Transverse colon (tissue), 4 donors: Measurements from ENCODE around the gene MMP1. TPM values are rescaled to one million over a fixed set of nuclear protein-coding genes. Genes with fewer than 3 reads are reported as not detected.

ENCODE experiments used
- DNase-seq: peaks from one replicate; pipeline ENCODE4 v3.0.0-alpha.2; 2019
- H3K27ac ChIP-seq, 4 donors: fragments of 200-600 bp; sonication (generic); 2 replicates each; pipeline ENCODE4 v1.5.1; 2016 to 2018; ENCODE audit warnings: inconsistent platforms in 4 of 4
- H3K27me3 ChIP-seq: fragments of 200-600 bp; sonication (generic); 2 replicates; pipeline ENCODE4 v1.5.1; 2017; ENCODE audit warnings: inconsistent platforms
- H3K36me3 ChIP-seq, 4 donors: fragments of 200-600 bp; sonication (generic); 2 replicates each; pipeline ENCODE4 v1.5.1; 2017 to 2019; ENCODE audit warnings: inconsistent platforms in 4 of 4
- H3K4me1 ChIP-seq, 4 donors: fragments of 200-600 bp; sonication (generic); 2 replicates each; pipeline ENCODE4 v1.5.1; 2017 to 2020; ENCODE audit warnings: inconsistent platforms in 4 of 4
- H3K4me3 ChIP-seq, 4 donors: fragments of 200-600 bp; sonication (generic); 1 replicate in 1 of 4; 2 replicates in 3 of 4; pipeline versions ENCODE4 v1.5.1 to v1.6.1; 2017 to 2019; ENCODE audit warnings: inconsistent platforms in 4 of 4
- H3K9me3 ChIP-seq, 2 donors: fragments of 200-600 bp; sonication (generic); 2 replicates each; pipeline ENCODE4 v1.5.1; 2017 to 2019; ENCODE audit warnings: inconsistent platforms in 2 of 2
- CTCF ChIP-seq, 5 experiments: fragments of 200-600 bp in 3 of 5; fragments of 450-650 bp in 2 of 5; sonication (generic) in 3 of 5; IDR thresholded peaks; 1 replicate in 2 of 5; 2 replicates in 3 of 5; pipeline ENCODE4 v1.5.1; 2016 to 2017; ENCODE audit warnings: antibody characterized with exemption in 5 of 5, inconsistent platforms in 3 of 5, mild to moderate bottlenecking in 2 of 5, moderate library complexity in 1 of 5
- EP300 ChIP-seq: sonication (generic); formaldehyde crosslinking; IDR thresholded peaks from one replicate; pipeline ENCODE4 v1.6.1; 2017; ENCODE audit warnings: antibody characterized with exemption, low read depth
- POLR2A ChIP-seq: fragments of 450-650 bp; IDR thresholded peaks from one replicate; pipeline ENCODE4 v1.6.1; 2016; ENCODE audit warnings: antibody characterized with exemption, mild to moderate bottlenecking, moderate library complexity
- POLR2AphosphoS5 ChIP-seq, 3 donors: sonication (generic); formaldehyde crosslinking; IDR thresholded peaks; one replicate each; pipeline ENCODE4 v1.6.1; 2016; ENCODE audit warnings: antibody characterized with exemption in 3 of 3
- WGBS, 2 donors: methylation state at CpG; one replicate each; pipeline ENCODE4 v1.1.5; 2018; ENCODE audit warnings: low coverage in 1 of 2; 5-methylcytosine and 5-hydroxymethylcytosine counted together
- in situ Hi-C, 4 donors: fragments of 200-750 bp; cut with MboI; loops; one replicate each; pipeline versions ENCODE4 v1.15.0 to v1.15.1; 2017; ENCODE audit warnings: low sequenced_read_pairs in 3 of 4, low pct_ligation_motif_present in 1 of 4, low pct_unique_long_range_greater_than_20kb in 1 of 4
- intact Hi-C: fragments of 100-400 bp; cut with DNase I; formaldehyde crosslinking; loops from one replicate; pipeline ENCODE4 v1.15.1; 2023; ENCODE audit warnings: low total_unique reads
- total RNA-seq, 4 donors: library from RNA; depleted of rRNA; stranded (reverse); fragments of >200 nt; gene quantifications; one replicate each; pipeline ENCODE4 v1.1.0, GENCODE V29; 2016

MMP1 gene
- total RNA-seq, 4 donors from 2014 or later = 0.48 TPM; not detected in 3

GRCh38 chr11:102783720-102784119 is 14.2 kb downstream of the MMP1 start:
- Histone ChIP-seq H3K9me3 (no peaks in the 10 kb centered on the region), H3K27ac (no peak overlapping the region), H3K27me3 (no peaks in the 10 kb centered on the region), H3K4me3 (no peak overlapping the region), H3K36me3 (no peaks in the 10 kb centered on the region), H3K4me1 (no peaks in the 10 kb centered on the region)
- in situ Hi-C loops (no loop called here), intact Hi-C loops (no loop called here)
- DNase-seq = no peak
- 33 to 48% methylated on average over 2 of the region's 2 CpGs for WGBS, 2 donors
- TF ChIP-seq CTCF (IDR thresholded peaks at IDR 0.05) = no peak
- TF ChIP-seq POLR2A = no peak
- no peak for TF ChIP-seq EP300
- TF ChIP-seq POLR2AphosphoS5 (IDR thresholded peaks at IDR 0.05) = no peak

- H3K9me3 ChIP-seq = no peaks in the 10 kb centered on the region
- no peak overlapping the region for H3K27ac ChIP-seq
- no peak overlapping the region for H3K4me3 ChIP-seq
- H3K36me3 ChIP-seq = no peaks in the 10 kb centered on the region
- TF ChIP-seq POLR2AphosphoS5 (IDR thresholded peaks at IDR 0.05) = no peak
- TF ChIP-seq EP300 = no peak
- no peak for TF ChIP-seq POLR2A
- no peak for TF ChIP-seq CTCF (IDR thresholded peaks at IDR 0.05)
- intact Hi-C loops = no loop called here
- no peaks in the 10 kb centered on the region for H3K4me1 ChIP-seq
- H3K27me3 ChIP-seq = no peaks in the 10 kb centered on the region
- DNase-seq = no peak
- in situ Hi-C loops = no loop called here
These were observed 14.9 kb downstream of the MMP1 start for GRCh38 chr11:102783016-102783415.

- no peaks in the 10 kb centered on the region for H3K4me1 ChIP-seq
These were observed 16.3 kb downstream of the MMP1 start for GRCh38 chr11:102781676-102782075.

GRCh38 chr11:102780491-102780918 is 17.5 kb downstream of the MMP1 start, which contains the start of gene MMP10:
TSS of gene MMP10 (minus strand) at chr11:102780628. CDS start at chr11:102780591, 37 bp downstream.
- Histone ChIP-seq H3K9me3 (no peaks in the 10 kb centered on the region), H3K27me3 (no peaks in the 10 kb centered on the region), H3K4me1 (no peaks in the 10 kb centered on the region), H3K4me3 (no peak within 1 kb of the TSS), H3K27ac (no peak within 1 kb of the TSS), H3K36me3 (no peaks in the 10 kb centered on the region)
- intact Hi-C loops = no loop called here
- in situ Hi-C loops = no loop called here
- DNase-seq = no peak
- 10 to 18% methylated on average over 2 of the region's 2 CpGs for WGBS, 2 donors
- TF ChIP-seq POLR2AphosphoS5 (IDR thresholded peaks at IDR 0.05) (no peak), EP300 (no peak), CTCF (IDR thresholded peaks at IDR 0.05) (peak in 3 of 5 experiments; percentile 16 to 28 (median 21)), POLR2A (no peak)

More at GRCh38 chr11:102781676-102782075, 16.3 kb downstream of the MMP1 start:
- no peak for TF ChIP-seq CTCF (IDR thresholded peaks at IDR 0.05)
- TF ChIP-seq POLR2A = no peak
- no peak for TF ChIP-seq EP300
- no peak for TF ChIP-seq POLR2AphosphoS5 (IDR thresholded peaks at IDR 0.05)
- DNase-seq = no peak
- intact Hi-C loops = no loop called here
- no peaks in the 10 kb centered on the region for H3K36me3 ChIP-seq
- no peak overlapping the region for H3K4me3 ChIP-seq
- H3K27me3 ChIP-seq = no peaks in the 10 kb centered on the region
- 81 to 100% methylated on average over 1 to 2 of the region's 2 CpGs for WGBS, 2 donors
- in situ Hi-C loops = no loop called here
- H3K27ac ChIP-seq = no peak overlapping the region
- H3K9me3 ChIP-seq = no peaks in the 10 kb centered on the region
